HCT116 (cell line): ENCODE results near the gene FNDC4. TPM values are rescaled to one million over a fixed set of nuclear protein-coding genes. Genes with fewer than 3 reads are reported as not detected.

Experiments used
- ATAC-seq: fragments of 200-7000 bp; cut with Tn5 transposase; 2 replicates; pipeline ENCODE4 v1.9.1; 2020; ENCODE audit warnings: mild to moderate bottlenecking, moderate library complexity
- BruUV-seq: library from RNA; stranded (reverse); fragments of 400-500 nt; replicated peaks from 2 replicates; lab custom pipeline; 2021; lab: Mats Ljungman, UMichigan
- CTCF ChIA-PET: fragments of 300-600 bp; sonication (Branson Sonifier 250); formaldehyde crosslinking; loops from one replicate; lab custom pipeline; 2021; ENCODE audit warnings: antibody characterized with exemption; lab: Charles Lee
- POLR2A ChIA-PET: fragments of 300-600, 350-600 bp; sonication (Branson Sonifier 250); formaldehyde crosslinking; loops from one replicate; lab custom pipeline; 2021; ENCODE audit warnings: antibody characterized with exemption; lab: Charles Lee
- RAD21 ChIA-PET, 2 experiments: fragments of 300-600 bp; sonication (Branson Sonifier 250); formaldehyde crosslinking; loops; one replicate each; lab custom pipeline; 2023; ENCODE audit warnings: low total read pairs in 2 of 2; ENCODE audit not compliant: uncharacterized antibody in 2 of 2, unreplicated experiment in 2 of 2, low non-redundant PET in 1 of 2; lab: Charles Lee
- DNase-seq: peaks from one replicate; pipeline ENCODE4 v3.0.0-alpha.2; 2010; ENCODE audit warnings: low read depth, low spot score
- H2AFZ ChIP-seq: fragments of 200-600 bp; shearing (Covaris generic), sonication (generic); 2 replicates; pipeline ENCODE4 v1.6.1; 2017; ENCODE audit warnings: low read depth, mixed run types, mixed read lengths, antibody characterized with exemption, low read length; ENCODE audit not compliant: poor library complexity, severe bottlenecking
- H3K27ac ChIP-seq: 2 replicates; pipeline ENCODE4 v1.5.1; 2012; ENCODE audit warnings: low read depth, low read length
- H3K27me3 ChIP-seq: fragments of 200-600 bp; sonication (generic); 2 replicates; pipeline ENCODE4 v1.6.1; 2016; ENCODE audit warnings: mixed run types, low read length, mixed read lengths; ENCODE audit not compliant: insufficient read depth
- H3K36me3 ChIP-seq, 2 experiments: fragments of 200-500 bp in 1 of 2; fragments of 200-600 bp in 1 of 2; sonication (Bioruptor generic) in 1 of 2; sonication (generic) in 1 of 2; 2 replicates each; pipeline versions ENCODE4 v1.5.1 to v1.6.1; 2014 to 2016; ENCODE audit warnings: low read length in 2 of 2, inconsistent platforms in 1 of 2, mixed read lengths in 1 of 2, mixed run types in 1 of 2; ENCODE audit not compliant: insufficient read depth in 2 of 2, control insufficient read depth in 1 of 2
- H3K4me1 ChIP-seq, 2 experiments: fragments of 200-600 bp in 1 of 2; sonication (generic) in 1 of 2; 2 replicates each; pipeline versions ENCODE4 v1.5.1 to v1.6.1; 2012 to 2017; ENCODE audit warnings: low read length in 2 of 2, inconsistent platforms in 1 of 2, mild to moderate bottlenecking in 1 of 2, mixed read lengths in 1 of 2, mixed run types in 1 of 2, moderate library complexity in 1 of 2; ENCODE audit not compliant: insufficient read depth in 2 of 2, control insufficient read depth in 1 of 2
- H3K4me2 ChIP-seq: fragments of 200-600 bp; sonication (generic); 2 replicates; pipeline ENCODE4 v1.6.1; 2017; ENCODE audit warnings: mixed run types, low read length, mixed read lengths
- H3K4me3 ChIP-seq, 2 experiments: fragments of 200-600 bp in 1 of 2; sonication (generic) in 1 of 2; replicated peaks in 1 of 2; 2 replicates each; pipeline ENCODE4 v1.5.1; 2011 to 2016; ENCODE audit warnings: low read length in 2 of 2, control low read depth in 1 of 2, low read depth in 1 of 2, mild to moderate bottlenecking in 1 of 2, mixed read lengths in 1 of 2, mixed run types in 1 of 2
- H3K79me2 ChIP-seq: fragments of 200-600 bp; sonication (generic); 2 replicates; pipeline ENCODE4 v1.6.1; 2017; ENCODE audit warnings: mild to moderate bottlenecking, mixed run types, low read length, moderate library complexity, mixed read lengths; ENCODE audit not compliant: insufficient read depth
- H3K9ac ChIP-seq: fragments of 200-600 bp; sonication (generic); 2 replicates; pipeline ENCODE4 v1.6.1; 2016; ENCODE audit warnings: low read length, mixed read lengths
- H3K9me2 ChIP-seq: fragments of 200-600 bp; sonication (generic), shearing (Covaris generic); 2 replicates; pipeline ENCODE4 v1.6.1; 2017; ENCODE audit warnings: mixed run types, mild to moderate bottlenecking, moderate library complexity; ENCODE audit not compliant: insufficient read depth
- H3K9me3 ChIP-seq, 2 experiments: fragments of 200-500 bp in 1 of 2; fragments of 200-600 bp in 1 of 2; sonication (Bioruptor generic) in 1 of 2; sonication (generic) in 1 of 2; 2 replicates each; pipeline ENCODE4 v1.6.1; 2014 to 2017; ENCODE audit warnings: low read length in 2 of 2, mixed read lengths in 2 of 2, inconsistent platforms in 1 of 2, low read depth in 1 of 2, mild to moderate bottlenecking in 1 of 2, mixed run types in 1 of 2, moderate library complexity in 1 of 2; ENCODE audit not compliant: control insufficient read depth in 1 of 2, insufficient read depth in 1 of 2
- H4K20me1 ChIP-seq: fragments of 200-600 bp; sonication (generic), shearing (Covaris generic); 2 replicates; pipeline ENCODE4 v1.6.1; 2017; ENCODE audit warnings: mixed run types, mild to moderate bottlenecking, moderate library complexity; ENCODE audit not compliant: insufficient read depth
- CBX3 ChIP-seq: IDR thresholded peaks from 2 replicates; pipeline ENCODE4 v1.6.1; 2012; ENCODE audit warnings: low read depth
- CEBPB ChIP-seq: IDR thresholded peaks from 2 replicates; pipeline ENCODE4 v1.6.1; 2012; ENCODE audit warnings: low read depth
- EGR1 ChIP-seq: IDR thresholded peaks from 2 replicates; pipeline ENCODE4 v1.6.1; 2012; ENCODE audit warnings: low read depth
- ELF1 ChIP-seq: IDR thresholded peaks from 2 replicates; pipeline ENCODE4 v1.6.1; 2012; ENCODE audit warnings: low read depth, borderline replicate concordance
- EZH2phosphoT487 ChIP-seq: fragments of 200-600 bp; IDR thresholded peaks from 2 replicates; pipeline ENCODE4 v1.6.1; 2018; ENCODE audit warnings: antibody characterized with exemption, borderline replicate concordance
- JUND ChIP-seq: IDR thresholded peaks from 2 replicates; pipeline ENCODE4 v1.6.1; 2012
- MAX ChIP-seq: IDR thresholded peaks from 2 replicates; pipeline ENCODE4 v1.6.1; 2012
- RAD21 ChIP-seq: IDR thresholded peaks from 2 replicates; pipeline ENCODE4 v1.6.1; 2012; ENCODE audit warnings: low read depth, mild to moderate bottlenecking
- REST ChIP-seq: IDR thresholded peaks from 2 replicates; pipeline ENCODE4 v1.6.1; 2012; ENCODE audit warnings: low read depth
- SP1 ChIP-seq: IDR thresholded peaks from 2 replicates; pipeline ENCODE4 v1.6.1; 2012; ENCODE audit warnings: low read depth
- SRF ChIP-seq: IDR thresholded peaks from 2 replicates; pipeline ENCODE4 v1.6.1; 2012; ENCODE audit warnings: low read depth
- TCF7L2 ChIP-seq: IDR thresholded peaks from 2 replicates; pipeline ENCODE4 v1.7.0; 2011; ENCODE audit warnings: borderline replicate concordance, inconsistent platforms; ENCODE audit not compliant: insufficient read depth, insufficient read length; ENCODE audit errors: extremely low read depth
- YY1 ChIP-seq: IDR thresholded peaks from 2 replicates; pipeline ENCODE4 v1.6.1; 2011; ENCODE audit warnings: low read length, low read depth, moderate library complexity, mild to moderate bottlenecking; ENCODE audit not compliant: insufficient replicate concordance; ENCODE audit errors: extremely low read depth
- ZNF274 ChIP-seq: fragments of 200-500 bp; sonication (Bioruptor generic); IDR thresholded peaks from 2 replicates; pipeline ENCODE4 v1.6.1; 2014; ENCODE audit warnings: mild to moderate bottlenecking, low read depth, low read length, inconsistent platforms
- intact Hi-C: fragments of 100-400 bp; cut with micrococcal nuclease; formaldehyde crosslinking; loops from 2 replicates; pipeline ENCODE4 v1.10.0; 2022
- total RNA-seq: library from RNA; stranded (reverse); gene quantifications from one replicate; pipeline ENCODE4 v1.2.1, GENCODE V29; 2021; ENCODE audit not compliant: unreplicated experiment
- TF ChIP-seq, protein P1 (sequence below), 3 experiments: fragments of 200-600 bp in 1 of 3; sonication (generic) in 1 of 3; IDR thresholded peaks in 2 of 3; conservative IDR thresholded peaks in 1 of 3; 2 replicates each; pipeline ENCODE4 v1.5.1; 2012 to 2017; ENCODE audit warnings: low read depth in 2 of 3, low read length in 2 of 3, antibody characterized with exemption in 1 of 3, borderline replicate concordance in 1 of 3, control low read depth in 1 of 3, mild to moderate bottlenecking in 1 of 3, mixed read lengths in 1 of 3, mixed run types in 1 of 3, moderate library complexity in 1 of 3; ENCODE audit not compliant: insufficient read depth in 1 of 3
- TF ChIP-seq, protein P2 (sequence below): IDR thresholded peaks from 2 replicates; pipeline ENCODE4 v1.6.1; 2011; ENCODE audit warnings: mild to moderate bottlenecking, low read length, moderate library complexity; ENCODE audit not compliant: insufficient replicate concordance; ENCODE audit errors: extremely low read depth
- TF ChIP-seq, protein P3 (sequence below): IDR thresholded peaks from 2 replicates; pipeline ENCODE4 v1.6.1; 2012

The FNDC4 gene
- total RNA-seq, 1 experiment from 2014 or later, result 3.3 TPM

DNA sequence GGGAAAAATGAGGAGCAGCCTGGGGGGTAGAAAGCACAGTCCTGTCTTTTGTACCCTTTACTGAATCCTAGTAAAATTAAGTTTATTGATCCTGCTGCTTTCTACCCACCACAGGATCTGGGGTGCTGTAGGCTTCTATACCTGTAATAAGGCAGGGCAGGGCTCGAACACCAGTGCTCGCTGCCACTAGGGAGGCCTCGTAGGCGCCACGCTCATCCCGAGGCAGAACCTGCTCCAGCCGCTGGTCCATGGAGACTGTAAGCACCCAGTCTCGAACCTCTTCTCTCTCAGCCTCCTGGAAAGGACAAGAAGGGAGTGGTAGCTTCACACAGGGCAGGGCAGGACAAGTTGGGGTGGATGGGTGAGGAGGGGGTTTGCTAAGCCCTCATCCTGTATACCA is 49.8 kb downstream of the FNDC4 start:
- no peak overlapping the region for H3K27ac ChIP-seq
- no peaks in the 10 kb centered on the region for H3K9me2 ChIP-seq
- no peaks in the 10 kb centered on the region for H3K9me3 ChIP-seq
- BruUV-seq, result no TSS peak
- POLR2A ChIA-PET, result no interaction called here
- H3K27me3 ChIP-seq, result no peaks in the 10 kb centered on the region
- no peak for TF ChIP-seq ELF1
- no peak for TF ChIP-seq SP1
- no peak for TF ChIP-seq CEBPB
- TF ChIP-seq, protein P1, sequence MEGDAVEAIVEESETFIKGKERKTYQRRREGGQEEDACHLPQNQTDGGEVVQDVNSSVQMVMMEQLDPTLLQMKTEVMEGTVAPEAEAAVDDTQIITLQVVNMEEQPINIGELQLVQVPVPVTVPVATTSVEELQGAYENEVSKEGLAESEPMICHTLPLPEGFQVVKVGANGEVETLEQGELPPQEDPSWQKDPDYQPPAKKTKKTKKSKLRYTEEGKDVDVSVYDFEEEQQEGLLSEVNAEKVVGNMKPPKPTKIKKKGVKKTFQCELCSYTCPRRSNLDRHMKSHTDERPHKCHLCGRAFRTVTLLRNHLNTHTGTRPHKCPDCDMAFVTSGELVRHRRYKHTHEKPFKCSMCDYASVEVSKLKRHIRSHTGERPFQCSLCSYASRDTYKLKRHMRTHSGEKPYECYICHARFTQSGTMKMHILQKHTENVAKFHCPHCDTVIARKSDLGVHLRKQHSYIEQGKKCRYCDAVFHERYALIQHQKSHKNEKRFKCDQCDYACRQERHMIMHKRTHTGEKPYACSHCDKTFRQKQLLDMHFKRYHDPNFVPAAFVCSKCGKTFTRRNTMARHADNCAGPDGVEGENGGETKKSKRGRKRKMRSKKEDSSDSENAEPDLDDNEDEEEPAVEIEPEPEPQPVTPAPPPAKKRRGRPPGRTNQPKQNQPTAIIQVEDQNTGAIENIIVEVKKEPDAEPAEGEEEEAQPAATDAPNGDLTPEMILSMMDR (IDR thresholded peaks at IDR 0.05 in 2 of 3, conservative IDR thresholded peaks at IDR 0.05 in 1 of 3; ENCODE audit: borderline replicate concordance in 1 of 3, insufficient read depth in 1 of 3, low read depth in 2 of 3, low read length in 2 of 3), result no peak
- TF ChIP-seq TCF7L2, result no peak
- TF ChIP-seq, protein P2, sequence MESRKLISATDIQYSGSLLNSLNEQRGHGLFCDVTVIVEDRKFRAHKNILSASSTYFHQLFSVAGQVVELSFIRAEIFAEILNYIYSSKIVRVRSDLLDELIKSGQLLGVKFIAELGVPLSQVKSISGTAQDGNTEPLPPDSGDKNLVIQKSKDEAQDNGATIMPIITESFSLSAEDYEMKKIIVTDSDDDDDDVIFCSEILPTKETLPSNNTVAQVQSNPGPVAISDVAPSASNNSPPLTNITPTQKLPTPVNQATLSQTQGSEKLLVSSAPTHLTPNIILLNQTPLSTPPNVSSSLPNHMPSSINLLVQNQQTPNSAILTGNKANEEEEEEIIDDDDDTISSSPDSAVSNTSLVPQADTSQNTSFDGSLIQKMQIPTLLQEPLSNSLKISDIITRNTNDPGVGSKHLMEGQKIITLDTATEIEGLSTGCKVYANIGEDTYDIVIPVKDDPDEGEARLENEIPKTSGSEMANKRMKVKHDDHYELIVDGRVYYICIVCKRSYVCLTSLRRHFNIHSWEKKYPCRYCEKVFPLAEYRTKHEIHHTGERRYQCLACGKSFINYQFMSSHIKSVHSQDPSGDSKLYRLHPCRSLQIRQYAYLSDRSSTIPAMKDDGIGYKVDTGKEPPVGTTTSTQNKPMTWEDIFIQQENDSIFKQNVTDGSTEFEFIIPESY, result no peak
- TF ChIP-seq EGR1, result no peak
- no peak for TF ChIP-seq JUND
- TF ChIP-seq MAX, result no peak
- TF ChIP-seq, protein P3, sequence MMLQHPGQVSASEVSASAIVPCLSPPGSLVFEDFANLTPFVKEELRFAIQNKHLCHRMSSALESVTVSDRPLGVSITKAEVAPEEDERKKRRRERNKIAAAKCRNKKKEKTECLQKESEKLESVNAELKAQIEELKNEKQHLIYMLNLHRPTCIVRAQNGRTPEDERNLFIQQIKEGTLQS, result no peak
- TF ChIP-seq REST, result no peak
- TF ChIP-seq SRF, result no peak
- TF ChIP-seq CBX3, result no peak
- no peak for TF ChIP-seq YY1
- no peak for TF ChIP-seq EZH2phosphoT487
- TF ChIP-seq RAD21, result no peak
- TF ChIP-seq ZNF274, result no peak
- H3K4me1 ChIP-seq, result peaks cover 2 to 29% of the 10 kb centered on the region in 2 experiments; a peak in 2 of 4 replicates
- ATAC-seq (no peak), DNase-seq (no peak)
- no peak overlapping the region for H3K9ac ChIP-seq
- H3K79me2 ChIP-seq, result peaks cover 9% of the 10 kb centered on the region; the same call in 1 of the 2 replicates
- H2AFZ ChIP-seq, result no peak overlapping the region
- no peak overlapping the region for H3K4me3 ChIP-seq
- CTCF ChIA-PET, result no interaction called here
- no peak overlapping the region for H3K4me2 ChIP-seq
- no peaks in the 10 kb centered on the region for H4K20me1 ChIP-seq
- RAD21 ChIA-PET, result no interaction called here
- H3K36me3 ChIP-seq, result peaks cover 11 to 21% of the 10 kb centered on the region in 2 experiments; a peak in 3 of 4 replicates
- intact Hi-C loops, result loop anchor here (10.0 kb wide), 1 partner anchor 180 kb away; the partner anchor contains the start of genes CCDC121 and GPN1
